Ovary (tissue), 3 donors: ENCODE data around the gene TCIRG1.

ENCODE experiments used
- POLR2A ChIP-seq: fragments of 450-650 bp; IDR thresholded peaks from one replicate; pipeline ENCODE4 v1.6.1; 2017; ENCODE audit warnings: antibody characterized with exemption, mild to moderate bottlenecking, moderate library complexity
- TF ChIP-seq, protein P1 (sequence below), 3 donors: fragments of 450-650 bp in 2 of 3; fragments of 200-600 bp in 1 of 3; IDR thresholded peaks; one replicate each; pipeline versions ENCODE4 v1.5.1 to v1.8.0; 2016 to 2022; ENCODE audit warnings: antibody characterized with exemption in 3 of 3, mild to moderate bottlenecking in 1 of 3
- donor health status: DM: no; HTN: no; CAD: no.

DNA sequence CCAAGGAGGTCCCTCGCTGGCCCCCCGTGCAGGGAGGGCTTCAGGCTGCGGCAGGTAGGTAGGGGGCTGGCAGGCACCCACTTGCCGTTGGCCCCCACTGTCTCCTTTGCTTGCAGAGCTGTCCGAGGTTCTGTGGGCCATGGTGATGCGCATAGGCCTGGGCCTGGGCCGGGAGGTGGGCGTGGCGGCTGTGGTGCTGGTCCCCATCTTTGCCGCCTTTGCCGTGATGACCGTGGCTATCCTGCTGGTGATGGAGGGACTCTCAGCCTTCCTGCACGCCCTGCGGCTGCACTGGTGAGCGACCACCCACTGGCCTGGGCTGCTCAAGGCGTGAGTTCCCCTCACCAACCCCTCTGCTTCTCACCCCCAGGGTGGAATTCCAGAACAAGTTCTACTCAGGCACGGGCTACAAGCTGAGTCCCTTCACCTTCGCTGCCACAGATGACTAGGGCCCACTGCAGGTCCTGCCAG is 11.6 kb downstream of the TCIRG1 start:
- TF ChIP-seq, protein P1, sequence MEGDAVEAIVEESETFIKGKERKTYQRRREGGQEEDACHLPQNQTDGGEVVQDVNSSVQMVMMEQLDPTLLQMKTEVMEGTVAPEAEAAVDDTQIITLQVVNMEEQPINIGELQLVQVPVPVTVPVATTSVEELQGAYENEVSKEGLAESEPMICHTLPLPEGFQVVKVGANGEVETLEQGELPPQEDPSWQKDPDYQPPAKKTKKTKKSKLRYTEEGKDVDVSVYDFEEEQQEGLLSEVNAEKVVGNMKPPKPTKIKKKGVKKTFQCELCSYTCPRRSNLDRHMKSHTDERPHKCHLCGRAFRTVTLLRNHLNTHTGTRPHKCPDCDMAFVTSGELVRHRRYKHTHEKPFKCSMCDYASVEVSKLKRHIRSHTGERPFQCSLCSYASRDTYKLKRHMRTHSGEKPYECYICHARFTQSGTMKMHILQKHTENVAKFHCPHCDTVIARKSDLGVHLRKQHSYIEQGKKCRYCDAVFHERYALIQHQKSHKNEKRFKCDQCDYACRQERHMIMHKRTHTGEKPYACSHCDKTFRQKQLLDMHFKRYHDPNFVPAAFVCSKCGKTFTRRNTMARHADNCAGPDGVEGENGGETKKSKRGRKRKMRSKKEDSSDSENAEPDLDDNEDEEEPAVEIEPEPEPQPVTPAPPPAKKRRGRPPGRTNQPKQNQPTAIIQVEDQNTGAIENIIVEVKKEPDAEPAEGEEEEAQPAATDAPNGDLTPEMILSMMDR (IDR thresholded peaks at IDR 0.05): no peak
- no peak for TF ChIP-seq POLR2A
